ENCODE measurements around the gene ZNF831.

Gene ZNF831

GRCh38 chr20:59157961-59158541 lies 5.6 kb upstream of the ZNF831 start:
- no peak for DNase-seq (ENCODE audit: low read depth)

DNA sequence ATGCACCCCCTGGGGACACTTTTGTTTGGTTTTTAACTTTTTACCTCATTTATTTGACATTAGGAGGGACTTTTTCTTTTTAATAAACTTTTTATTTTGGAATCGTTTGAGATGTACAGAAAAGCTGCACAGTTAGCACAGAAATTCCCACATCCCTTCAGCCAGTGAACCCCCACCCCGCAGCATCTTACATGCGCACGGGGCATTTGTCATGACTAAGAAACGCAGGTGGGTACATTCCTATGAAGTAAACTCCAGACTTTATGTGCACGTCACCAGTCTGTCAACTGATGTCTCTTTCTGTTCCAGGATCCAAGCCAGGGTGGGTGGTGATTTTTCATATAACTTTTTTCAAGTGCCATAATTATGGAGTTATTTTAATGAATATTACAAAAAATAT lies 4.9 kb upstream of the ZNF831 start:
- DNase-seq (ENCODE audit: low read depth): no peak

- no peak for DNase-seq (ENCODE audit: low read depth)
Measured at GRCh38 chr20:59159091-59159490, 4.5 kb upstream of the ZNF831 start.

- no peak for DNase-seq (ENCODE audit: low read depth)
Measured at GRCh38 chr20:59159493-59160376, 3.9 kb upstream of the ZNF831 start.

- DNase-seq (ENCODE audit: low read depth): no peak
Measured at GRCh38 chr20:59160389-59161115, 3.1 kb upstream of the ZNF831 start.

DNA sequence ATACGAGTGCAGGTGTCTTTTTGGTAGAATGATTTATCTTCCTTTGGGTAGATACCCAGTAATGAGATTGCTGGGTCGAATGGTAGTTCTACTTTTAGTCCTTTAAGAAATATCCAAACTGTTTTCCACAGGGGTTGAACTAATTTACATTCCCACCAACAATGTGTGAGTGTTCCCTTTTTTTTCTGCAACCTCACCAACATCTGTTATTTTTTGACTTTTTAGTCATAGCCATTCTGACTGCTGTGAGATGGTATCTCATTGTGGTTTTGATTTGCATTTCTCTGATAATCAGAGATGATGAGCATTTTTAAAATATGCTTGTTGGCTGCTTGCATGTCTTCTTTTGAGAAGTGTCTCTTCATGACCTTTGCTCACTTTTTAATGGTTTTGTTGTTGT lies 1.9 kb upstream of the ZNF831 start:
- no peak for DNase-seq (ENCODE audit: low read depth)

- no peak for DNase-seq (ENCODE audit: low read depth)
Measured at GRCh38 chr20:59164686-59165391, 1.2 kb downstream of the ZNF831 start.

- no peak for DNase-seq (ENCODE audit: low read depth)
Measured at GRCh38 chr20:59165396-59165795, 1.8 kb downstream of the ZNF831 start.

DNA sequence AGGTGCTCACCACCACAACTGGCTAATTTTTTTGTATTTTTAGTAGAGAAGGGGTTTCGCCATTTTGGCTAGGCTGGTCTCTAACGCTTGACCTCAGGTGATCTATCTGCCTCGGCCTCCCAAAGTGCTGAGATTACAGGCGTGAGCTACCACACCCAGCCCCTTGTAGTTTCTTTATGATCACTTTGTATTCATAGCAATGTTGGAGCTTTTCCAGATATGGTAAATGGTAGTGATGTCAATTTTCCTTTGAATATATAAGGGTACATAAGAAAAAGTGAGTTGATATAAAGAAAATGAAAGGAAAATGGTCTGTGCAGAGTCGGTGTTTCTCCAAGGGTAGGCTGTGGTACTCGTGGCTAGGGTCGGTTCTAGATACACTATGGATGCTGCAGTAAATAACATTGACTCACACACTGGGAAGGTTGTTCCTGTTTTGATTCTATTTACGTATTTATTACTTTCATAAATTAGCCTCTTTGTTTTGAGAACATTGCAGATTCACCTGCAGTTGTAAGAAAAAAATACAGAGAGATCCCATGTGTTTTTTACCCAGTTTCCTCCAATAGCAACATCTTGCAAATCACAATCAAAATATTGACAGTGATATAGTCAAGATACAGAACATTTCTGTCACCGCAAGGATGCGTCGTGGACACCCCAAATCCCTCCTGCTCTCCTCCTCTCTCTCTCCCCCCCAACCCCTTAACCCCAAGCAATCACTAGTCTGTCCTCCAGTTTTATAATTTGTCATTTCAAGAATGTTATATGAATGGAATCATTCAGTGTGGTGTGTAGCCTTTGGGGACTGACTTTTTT lies 2.5 kb downstream of the ZNF831 start:
- DNase-seq (ENCODE audit: low read depth): no peak

- no peak for DNase-seq (ENCODE audit: low read depth)
Measured at GRCh38 chr20:59170406-59171349, 7.1 kb downstream of the ZNF831 start.

DNA sequence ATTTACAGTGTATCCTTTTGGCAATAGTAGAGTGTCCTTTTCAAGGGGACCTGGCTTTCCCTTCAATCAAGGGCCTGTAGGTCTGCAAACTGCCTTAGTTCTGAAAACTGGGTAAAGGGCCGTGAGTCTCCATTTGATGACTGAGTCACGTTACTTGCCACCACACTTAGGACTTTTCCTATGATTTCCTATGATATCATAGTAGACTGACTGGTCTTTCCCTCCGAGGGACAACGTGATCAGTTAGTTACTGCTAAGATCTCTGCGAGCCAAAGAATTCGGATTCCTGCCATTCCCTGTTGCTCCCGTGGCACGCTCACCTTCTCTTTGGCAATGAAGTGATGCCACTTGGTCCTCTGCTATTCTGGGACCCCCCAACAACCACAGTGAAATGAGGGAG lies 8.4 kb downstream of the ZNF831 start:
- DNase-seq (ENCODE audit: low read depth): no peak

DNA sequence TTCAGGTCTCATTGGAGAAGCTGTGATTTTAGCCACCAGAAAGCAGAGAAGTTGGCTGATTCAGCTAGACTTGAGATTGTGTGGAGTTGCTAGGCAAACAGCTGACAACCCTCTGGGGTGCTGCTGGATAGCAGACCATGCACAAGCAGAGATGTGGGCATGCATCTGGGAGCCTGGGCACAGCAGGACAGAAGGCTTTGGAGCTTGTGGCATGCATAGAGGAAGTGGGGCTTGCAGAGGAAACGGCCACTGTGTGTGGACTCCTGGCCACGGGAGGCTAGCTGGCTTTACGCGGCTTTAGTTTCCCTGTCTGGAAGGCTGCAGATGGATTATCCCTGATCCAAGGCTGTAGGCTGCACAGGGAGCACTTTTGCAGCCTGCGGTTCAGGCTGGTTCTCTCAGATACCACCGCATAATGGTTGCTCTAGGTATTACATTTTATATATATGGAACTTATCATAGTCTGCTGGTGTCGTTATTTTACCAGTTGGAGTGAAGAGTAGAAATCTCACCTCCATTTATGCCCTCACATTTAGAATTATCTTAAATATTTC lies 10.4 kb downstream of the ZNF831 start:
- no peak for DNase-seq (ENCODE audit: low read depth)

- DNase-seq (ENCODE audit: low read depth): no peak
Measured at GRCh38 chr20:59175002-59175401, 11.4 kb downstream of the ZNF831 start.

- DNase-seq (ENCODE audit: low read depth): no peak
Measured at GRCh38 chr20:59175861-59176260, 12.2 kb downstream of the ZNF831 start.

DNA sequence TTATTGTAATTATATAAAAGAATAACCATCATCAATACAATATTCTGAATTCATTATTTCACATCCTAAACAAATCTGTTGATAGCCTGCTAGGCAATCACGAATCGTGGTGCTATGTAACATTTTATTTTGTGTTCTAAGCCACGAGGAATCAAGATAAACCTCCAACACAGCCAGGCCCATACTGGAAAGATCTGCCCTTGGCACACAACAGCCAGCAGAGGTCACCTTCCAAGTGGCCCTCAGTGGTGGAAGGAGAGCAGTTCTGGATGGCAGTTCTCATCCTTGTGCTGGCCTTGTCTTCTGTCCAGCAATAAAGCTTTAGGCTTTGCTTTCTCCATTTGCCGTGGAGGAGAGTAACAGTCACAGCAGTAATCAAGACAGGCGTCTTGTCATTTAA lies 13.2 kb downstream of the ZNF831 start:
- DNase-seq (ENCODE audit: low read depth): no peak

- DNase-seq (ENCODE audit: low read depth): no peak
Measured at GRCh38 chr20:59177266-59178250, 13.9 kb downstream of the ZNF831 start.

- no peak for DNase-seq (ENCODE audit: low read depth)
Measured at GRCh38 chr20:59178983-59179595, 15.5 kb downstream of the ZNF831 start.

- no peak for DNase-seq (ENCODE audit: low read depth)
Measured at GRCh38 chr20:59179988-59180387, 16.4 kb downstream of the ZNF831 start.
